AG09309 (cell line): ENCODE measurements around the gene RASA3.

Source experiments
- DNase-seq: peaks from one replicate; pipeline ENCODE4 v3.0.0-alpha.2; 2010; ENCODE audit warnings: low read depth
- H3K4me3 ChIP-seq: 2 replicates; pipeline ENCODE4 v1.5.1; 2011; ENCODE audit warnings: mild to moderate bottlenecking, low read depth, low read length, moderate library complexity; ENCODE audit not compliant: control insufficient read depth
- TF ChIP-seq, protein P1 (sequence below): IDR thresholded peaks from 2 replicates; pipeline ENCODE4 v1.5.1; 2011; ENCODE audit warnings: mild to moderate bottlenecking, low read depth, low read length, inconsistent platforms; ENCODE audit not compliant: insufficient read depth, control insufficient read depth; ENCODE audit errors: missing control alignments

RASA3 gene

DNA sequence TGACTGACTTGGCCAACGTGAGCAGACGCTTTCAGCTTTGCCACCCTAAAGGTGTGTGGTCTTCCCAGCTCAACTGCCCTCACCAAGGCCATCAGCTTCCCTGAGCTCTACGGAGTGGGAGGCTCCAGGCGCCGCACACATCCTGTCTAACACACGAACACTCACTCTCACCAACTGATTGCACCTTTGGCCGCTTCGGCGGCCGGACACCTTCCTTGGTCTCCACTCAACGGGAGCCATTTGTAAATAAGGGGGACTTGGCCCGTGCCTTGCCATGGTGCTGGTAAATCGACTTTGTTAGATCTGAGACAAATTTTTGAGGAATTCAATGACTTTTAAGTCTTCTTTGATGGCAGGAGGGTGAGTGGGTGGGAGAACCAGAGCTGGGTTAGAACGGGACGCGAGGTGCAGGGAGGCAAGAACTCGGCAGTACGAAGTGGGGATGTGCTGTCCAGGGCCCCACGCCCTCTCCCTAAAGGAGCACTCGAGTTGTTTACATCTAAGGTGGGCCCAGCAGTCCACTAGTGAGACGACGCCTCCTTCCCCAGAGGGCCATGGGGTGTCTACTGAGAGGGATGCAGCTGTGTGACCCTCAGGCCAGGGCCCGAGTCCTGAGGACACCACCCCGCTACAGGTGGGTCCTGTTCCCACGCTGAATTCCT is 163.0 kb downstream of the RASA3 start:
- TF ChIP-seq, protein P1, sequence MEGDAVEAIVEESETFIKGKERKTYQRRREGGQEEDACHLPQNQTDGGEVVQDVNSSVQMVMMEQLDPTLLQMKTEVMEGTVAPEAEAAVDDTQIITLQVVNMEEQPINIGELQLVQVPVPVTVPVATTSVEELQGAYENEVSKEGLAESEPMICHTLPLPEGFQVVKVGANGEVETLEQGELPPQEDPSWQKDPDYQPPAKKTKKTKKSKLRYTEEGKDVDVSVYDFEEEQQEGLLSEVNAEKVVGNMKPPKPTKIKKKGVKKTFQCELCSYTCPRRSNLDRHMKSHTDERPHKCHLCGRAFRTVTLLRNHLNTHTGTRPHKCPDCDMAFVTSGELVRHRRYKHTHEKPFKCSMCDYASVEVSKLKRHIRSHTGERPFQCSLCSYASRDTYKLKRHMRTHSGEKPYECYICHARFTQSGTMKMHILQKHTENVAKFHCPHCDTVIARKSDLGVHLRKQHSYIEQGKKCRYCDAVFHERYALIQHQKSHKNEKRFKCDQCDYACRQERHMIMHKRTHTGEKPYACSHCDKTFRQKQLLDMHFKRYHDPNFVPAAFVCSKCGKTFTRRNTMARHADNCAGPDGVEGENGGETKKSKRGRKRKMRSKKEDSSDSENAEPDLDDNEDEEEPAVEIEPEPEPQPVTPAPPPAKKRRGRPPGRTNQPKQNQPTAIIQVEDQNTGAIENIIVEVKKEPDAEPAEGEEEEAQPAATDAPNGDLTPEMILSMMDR, result no peak
- DNase-seq, result no peak
- no peak overlapping the region for H3K4me3 ChIP-seq

GRCh38 chr13:113968463-113969310 is 163.7 kb downstream of the RASA3 start:
- TF ChIP-seq, protein P1, result no peak
- DNase-seq, result no peak
- no peak overlapping the region for H3K4me3 ChIP-seq

DNA sequence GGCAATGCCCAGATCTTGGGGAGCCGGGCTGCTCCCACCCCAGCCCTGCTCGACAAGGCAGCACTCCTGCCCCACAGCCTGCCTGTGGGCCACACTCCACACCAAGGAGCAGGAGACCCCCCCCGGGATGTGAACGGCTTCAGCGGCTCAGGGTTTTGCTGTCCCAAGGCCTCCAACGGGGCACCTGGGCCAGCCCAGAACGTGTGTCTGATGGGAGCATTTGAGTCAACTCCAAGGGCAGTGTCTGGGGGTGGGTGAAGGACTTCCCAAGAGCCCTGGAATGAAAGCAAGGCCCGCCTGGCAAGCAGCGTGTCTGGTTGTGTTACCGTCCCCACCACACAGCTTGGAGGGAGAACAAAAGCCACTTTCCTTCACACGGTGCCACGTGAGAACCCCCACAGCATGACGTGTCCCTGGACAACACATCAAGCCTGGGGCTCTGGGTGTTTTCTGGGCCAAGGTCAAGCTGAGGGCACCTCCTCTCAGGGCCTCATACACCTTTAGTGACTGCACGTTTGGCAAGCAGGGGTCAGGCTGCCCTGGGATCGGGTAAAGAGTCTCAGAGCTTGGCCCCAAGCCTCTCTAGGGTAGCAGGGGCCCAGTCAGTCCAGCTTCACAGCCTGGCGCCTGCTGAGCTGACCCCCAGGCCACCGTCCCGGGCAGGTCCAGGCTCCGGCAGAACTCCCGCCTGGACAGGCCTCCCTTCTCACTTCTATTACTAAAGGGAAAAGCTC is 164.5 kb downstream of the RASA3 start:
- H3K4me3 ChIP-seq, result no peak overlapping the region
- DNase-seq, result no peak
- TF ChIP-seq, protein P1, result no peak

- no peak for DNase-seq
- TF ChIP-seq, protein P1, result no peak
- no peak overlapping the region for H3K4me3 ChIP-seq
Observed at GRCh38 chr13:113967206-113967720, 165.2 kb downstream of the RASA3 start.

GRCh38 chr13:113965968-113966884 is 166.2 kb downstream of the RASA3 start:
- H3K4me3 ChIP-seq, result no peak overlapping the region
- DNase-seq, result no peak
- TF ChIP-seq, protein P1, result no peak

DNA sequence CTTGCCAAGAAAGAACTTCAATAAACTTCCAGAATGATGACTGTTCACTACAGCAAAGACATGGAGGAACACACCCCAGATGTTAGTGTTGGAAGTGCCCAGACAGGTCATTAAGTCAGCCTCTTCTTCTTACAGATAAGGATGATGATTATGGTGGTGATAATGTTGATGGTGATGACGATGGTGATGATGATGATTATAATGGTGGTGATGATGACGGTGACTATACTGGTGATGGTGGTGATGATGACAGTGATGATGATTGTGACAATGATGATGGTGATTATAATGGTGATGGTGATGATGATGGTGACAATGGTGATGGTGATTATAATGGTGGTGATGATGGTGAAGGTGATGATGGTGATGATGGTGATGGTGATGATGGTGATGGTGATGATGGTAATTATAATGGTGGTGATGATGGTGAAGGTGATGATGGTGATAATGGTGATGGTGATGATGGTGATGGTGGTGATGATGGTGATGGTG is 167.0 kb downstream of the RASA3 start:
- DNase-seq, result no peak
- no peak overlapping the region for H3K4me3 ChIP-seq
- TF ChIP-seq, protein P1, result no peak
